ENCODE data around the gene GON7.
"Not testable (repeated sequence)": the region's sequence is repeated elsewhere in the genome, so short reads cannot be mapped to it uniquely, and the experiment has no call there.

GON7 gene, protein sequence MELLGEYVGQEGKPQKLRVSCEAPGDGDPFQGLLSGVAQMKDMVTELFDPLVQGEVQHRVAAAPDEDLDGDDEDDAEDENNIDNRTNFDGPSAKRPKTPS

DNA sequence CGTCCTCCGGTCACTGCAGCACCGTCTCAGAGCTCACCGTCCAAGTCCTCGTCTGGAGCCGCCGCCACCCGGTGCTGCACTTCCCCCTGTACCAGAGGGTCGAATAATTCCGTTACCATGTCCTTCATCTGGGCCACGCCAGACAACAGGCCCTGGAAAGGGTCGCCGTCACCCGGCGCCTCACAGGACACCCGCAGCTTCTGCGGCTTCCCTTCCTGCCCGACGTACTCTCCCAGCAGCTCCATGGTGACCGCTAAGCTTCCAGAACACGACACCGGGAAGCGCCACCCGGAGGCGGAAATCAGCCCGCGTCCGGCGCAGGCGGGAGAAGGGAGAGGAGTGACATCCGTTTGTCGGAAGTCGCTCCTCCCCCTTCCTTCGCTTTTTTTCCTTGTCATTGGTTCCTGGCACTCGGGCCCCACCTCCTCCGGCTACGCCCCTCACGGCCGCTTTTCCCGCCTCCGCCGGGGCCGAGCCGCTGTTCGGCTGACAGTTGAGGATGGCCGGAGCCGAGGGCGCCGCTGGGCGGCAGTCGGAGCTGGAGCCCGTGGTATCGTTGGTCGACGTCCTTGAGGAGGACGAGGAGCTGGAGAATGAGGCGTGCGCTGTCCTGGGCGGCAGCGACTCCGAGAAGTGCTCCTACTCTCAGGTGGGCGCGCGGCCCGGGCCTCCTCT is at the start of gene GON7, which contains the start of gene UBR7:
TSS of gene GON7 (minus strand) at position 273 of the 675 bp plus-strand sequence. CDS start at position 245, 28 bp downstream.
TSS of gene UBR7 (plus strand) at position 464 of the 675 bp plus-strand sequence. CDS start at position 500, 36 bp downstream.
- peak; percentile 95 to 98 for DNase-seq

DNA sequence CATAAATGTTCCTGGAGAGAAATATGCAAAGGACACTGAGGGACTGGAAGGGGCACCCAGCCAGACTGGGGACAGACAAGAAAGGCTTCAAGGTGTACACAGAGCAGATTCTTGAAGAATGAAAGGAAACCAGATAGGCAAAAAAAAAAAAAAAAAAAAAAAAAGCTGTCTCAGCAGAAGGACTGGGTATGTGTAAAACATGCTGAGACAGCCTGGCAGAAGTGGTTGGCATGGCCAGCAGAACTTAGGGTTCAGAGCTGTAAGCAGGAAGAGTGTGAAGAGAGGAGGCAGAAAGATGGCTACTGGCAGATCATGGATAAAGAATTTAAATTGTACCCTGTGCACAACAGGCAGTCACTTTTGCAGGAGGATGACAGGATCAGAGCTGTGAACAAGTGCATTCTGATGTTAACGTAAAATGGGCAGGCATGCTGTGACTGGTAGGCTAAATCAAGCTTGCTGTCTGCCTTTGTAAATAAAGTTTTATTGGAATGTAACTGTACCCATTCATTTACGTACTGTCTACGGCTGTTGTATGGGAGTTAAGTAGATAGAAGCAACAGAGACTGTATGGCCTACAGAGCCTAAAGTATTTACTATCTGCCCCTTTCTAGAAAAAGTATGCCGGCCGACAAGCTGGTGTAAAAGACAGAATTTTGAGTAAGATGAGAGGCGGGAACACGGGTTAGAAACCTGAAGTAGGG is 42.4 kb upstream of the GON7 start:
- no peak for DNase-seq

GRCh38 chr14:93246534-93246933 is 39.7 kb upstream of the GON7 start:
- DNase-seq: no peak

DNA sequence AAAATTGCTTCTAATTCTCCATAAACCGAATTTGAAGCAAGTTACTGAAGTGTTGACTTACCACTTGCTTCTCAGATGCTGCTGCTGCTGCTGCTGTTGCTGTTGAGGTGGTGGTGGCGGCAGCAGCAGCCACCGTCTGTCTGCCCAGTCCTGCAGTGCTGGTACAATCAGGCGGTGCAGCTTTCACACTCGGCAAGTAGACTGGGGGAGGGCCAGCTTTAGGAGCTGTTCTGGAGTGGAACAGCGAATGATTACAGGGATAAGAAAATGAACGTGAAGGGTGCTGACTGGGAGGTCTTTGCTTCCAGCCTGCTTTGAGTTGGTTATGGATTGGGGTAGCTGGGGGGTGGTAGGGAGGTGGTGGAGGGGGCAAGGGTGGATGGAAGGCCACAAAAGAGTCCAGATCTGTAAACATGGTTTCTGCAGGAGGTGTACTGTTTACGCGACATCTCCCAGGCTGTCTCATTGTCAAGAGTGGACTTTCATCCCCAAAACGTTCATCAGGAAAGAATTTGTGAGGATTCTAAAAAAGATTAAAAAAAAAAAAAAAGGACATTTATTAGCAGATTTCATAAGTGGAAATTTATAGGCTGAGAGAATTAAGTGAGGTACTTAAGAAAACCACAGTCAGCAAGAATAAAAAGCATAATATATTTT is 39.0 kb upstream of the GON7 start:
- DNase-seq: no peak

GRCh38 chr14:93240678-93241000 is 33.8 kb upstream of the GON7 start:
- DNase-seq: no peak

GRCh38 chr14:93239869-93240677 is 33.2 kb upstream of the GON7 start:
- DNase-seq: no peak

GRCh38 chr14:93234798-93235197 is 27.9 kb upstream of the GON7 start:
- peak in 1 of 2 experiments; percentile 16 for DNase-seq

- not testable (repeated sequence) for DNase-seq
These were observed 26.2 kb upstream of the GON7 start for GRCh38 chr14:93233078-93233477.

DNA sequence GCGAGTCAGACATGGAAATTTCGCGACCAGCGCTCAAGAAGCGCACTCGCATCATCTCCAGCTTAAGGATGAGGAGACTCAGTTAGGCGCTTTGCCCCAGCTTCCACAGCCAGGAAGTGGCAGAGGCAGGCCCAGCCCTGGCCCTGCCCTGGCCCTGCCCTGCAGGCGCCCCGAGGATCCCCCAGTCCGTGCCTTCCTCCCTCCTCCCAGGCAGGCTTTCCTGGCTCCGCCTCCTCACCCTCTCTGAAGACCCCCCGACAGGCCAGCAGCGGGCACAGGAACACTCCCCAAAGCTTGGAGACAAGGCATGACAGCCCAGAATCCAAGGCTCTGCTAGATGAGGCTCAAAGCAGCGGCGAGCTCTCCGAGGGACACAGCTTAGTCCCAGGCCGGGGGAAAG is 25.3 kb upstream of the GON7 start:
- no peak for DNase-seq

- DNase-seq: peak; percentile 49 to 76
These were observed 24.5 kb upstream of the GON7 start for GRCh38 chr14:93231129-93231979.

DNA sequence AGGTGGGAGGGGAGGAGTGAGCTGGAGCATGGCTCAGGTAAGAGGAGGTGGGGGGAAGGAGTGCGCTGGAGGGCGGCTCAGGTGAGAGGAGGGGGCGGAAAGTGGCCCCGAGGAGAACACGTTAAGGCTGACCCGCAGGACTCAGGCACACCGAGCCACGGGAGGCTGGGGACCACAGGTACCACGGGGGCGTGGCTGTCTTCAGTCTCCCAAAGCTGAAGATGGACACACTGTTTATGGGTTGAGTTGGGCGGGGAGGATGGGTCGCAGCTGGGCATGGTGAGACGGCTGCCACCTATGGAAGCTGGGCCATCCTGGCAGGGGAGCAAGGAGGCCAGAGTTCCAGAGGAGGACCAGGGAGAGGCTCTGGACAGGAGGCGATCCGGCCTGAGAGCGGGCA is 23.7 kb upstream of the GON7 start:
- DNase-seq: peak in 1 of 2 experiments; percentile 37

GRCh38 chr14:93228550-93228949 is 21.7 kb upstream of the GON7 start:
- no peak for DNase-seq

DNA sequence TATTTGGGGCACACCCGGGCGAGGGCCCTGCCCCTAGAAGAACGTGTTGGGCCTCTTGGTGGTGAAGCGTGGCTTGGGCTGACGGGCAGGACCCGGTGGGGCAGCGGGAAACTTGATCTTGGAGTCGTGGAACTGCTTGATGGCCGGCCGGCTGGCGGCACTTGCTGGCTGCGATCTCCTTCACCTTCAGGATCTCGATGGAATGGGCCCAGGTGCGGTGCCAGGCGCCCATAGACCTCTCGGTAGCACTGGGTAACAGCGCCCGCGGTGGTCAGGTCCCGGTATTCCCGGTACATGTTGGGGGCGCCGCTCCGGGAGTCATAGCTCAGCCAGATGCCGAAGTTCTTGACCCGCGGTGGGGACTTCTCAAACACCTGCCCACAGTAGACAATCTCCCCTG is 16.7 kb upstream of the GON7 start:
- DNase-seq: no peak

GRCh38 chr14:93220509-93220908 is 13.6 kb upstream of the GON7 start:
- no peak for DNase-seq

DNA sequence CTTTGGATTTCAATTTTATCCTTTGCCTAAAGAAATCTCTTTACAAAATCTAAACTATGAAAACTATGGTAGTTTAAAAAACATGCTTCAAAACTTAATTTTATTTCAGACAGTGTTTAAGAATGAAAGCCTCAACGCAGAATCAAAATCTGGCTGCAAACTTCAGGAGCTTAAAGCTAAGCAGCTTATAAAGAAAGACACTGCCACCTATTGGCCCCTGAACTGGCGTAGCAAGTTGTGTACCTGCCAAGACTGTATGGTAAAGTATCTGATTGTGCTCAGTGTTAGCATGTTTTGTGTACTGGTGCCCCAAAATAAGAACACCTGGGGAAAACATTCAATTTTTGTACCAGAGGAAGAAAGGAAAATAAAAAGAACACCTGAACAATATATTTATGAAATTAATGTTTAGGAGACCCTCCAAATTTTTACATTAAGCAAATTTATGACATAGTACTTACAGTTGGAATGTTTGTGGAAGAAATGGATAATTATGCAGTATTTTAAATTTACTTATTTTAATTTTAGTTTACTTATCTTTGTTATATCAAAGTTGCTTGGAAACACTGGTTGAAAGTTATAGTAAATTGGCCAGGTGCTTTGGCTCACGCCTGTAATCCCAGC is 12.3 kb upstream of the GON7 start:
- DNase-seq: peak; percentile 37 to 60

GRCh38 chr14:93214598-93214997 is 7.7 kb upstream of the GON7 start:
- no peak for DNase-seq

- DNase-seq: no peak
These were observed 5.6 kb upstream of the GON7 start for GRCh38 chr14:93212432-93212831.

DNA sequence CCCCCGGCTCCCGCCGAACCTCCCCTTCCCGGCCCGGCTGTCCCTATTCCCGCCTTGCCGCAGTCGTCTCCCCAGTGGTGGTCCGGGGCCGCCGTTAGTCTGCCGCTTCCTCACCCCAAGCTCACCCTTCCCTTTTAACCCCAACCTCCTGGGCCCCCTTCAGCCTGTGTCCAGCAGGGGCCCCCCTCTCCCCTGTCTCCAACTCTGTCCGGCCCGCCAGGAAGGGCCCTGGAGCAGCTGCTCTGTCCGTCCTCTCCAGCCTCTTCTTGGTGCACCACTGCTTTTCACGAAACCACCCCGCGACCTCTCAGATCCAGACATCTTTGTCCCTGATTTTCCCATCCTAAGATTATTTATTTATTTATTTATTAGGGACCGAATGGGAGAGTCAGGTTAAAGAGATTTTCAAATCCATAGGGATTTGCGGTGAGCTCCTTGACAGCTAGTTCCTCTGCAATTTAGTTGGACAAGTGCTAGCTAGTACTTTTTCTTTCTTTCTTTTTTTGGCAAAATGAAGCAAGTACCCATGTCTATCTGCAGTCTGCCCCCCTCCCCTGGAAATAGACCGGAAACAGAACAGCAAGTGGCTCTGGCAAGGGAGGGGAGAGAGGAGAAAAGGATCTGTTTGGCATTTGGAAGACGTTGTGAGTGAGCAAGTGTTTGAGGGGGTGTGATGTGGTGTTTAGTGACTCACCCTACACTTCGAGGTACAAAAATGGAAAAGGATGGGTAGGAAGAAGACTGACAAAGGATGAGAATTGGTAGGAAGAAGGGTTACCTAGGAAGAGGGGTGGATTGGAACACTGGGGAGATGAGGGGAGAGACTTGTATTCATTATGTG is 823 bp upstream of the GON7 start:
- peak in 1 of 2 experiments; percentile 80 for DNase-seq

DNA sequence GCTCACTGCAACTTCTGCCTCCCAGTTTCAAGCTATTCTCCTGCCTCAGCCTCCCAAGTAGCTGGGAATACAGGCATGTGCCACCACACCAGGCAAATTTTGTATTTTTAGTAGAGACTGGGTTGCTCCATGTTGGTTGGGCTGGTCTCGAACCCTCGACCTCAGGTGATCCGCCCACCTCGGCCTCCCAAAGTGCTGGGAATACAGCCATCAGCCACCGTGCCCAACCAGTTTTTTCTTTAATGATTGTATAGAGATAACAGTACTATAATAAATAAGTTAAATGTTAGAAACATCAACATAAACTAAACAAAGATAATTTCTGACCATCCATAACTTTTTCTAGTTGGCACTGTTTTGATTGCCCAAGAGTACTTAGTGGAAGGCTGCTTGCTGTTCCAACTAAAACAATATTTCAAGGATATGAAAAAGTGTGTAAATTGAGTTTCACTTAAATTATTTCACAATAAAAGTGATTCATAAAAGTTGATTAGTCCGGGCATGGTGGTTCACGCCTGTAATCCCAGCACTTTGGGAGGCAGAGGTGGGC is 5.6 kb downstream of the GON7 start:
- no peak for DNase-seq

DNA sequence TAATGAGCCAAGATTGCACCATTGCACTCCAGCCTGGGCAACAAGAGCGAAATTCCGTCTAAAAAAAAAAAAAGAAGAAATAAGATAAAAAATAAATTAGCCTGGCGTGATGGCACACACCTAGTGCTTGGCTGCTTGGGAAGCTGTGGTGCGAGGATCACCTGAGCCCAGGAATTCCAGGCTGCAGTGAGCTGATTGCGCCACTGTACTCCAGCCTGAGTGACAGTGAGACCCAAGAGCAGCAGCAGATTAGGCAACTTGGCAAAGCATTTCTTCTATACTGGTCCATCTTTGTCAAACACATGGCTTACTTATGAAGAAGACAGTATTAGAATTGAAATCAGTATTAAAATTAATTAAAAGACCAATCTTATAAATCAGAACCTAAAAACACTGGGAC is 6.3 kb downstream of the GON7 start:
- no peak for DNase-seq

All from NCI-H526 (cell line).